Stimulated activated CD8-positive, alpha-beta memory T cell treated with anti-CD3 and anti-CD28 coated beads, Interleukin-7, amount 100 ng/mL, for 48 hours (primary cell): ENCODE measurements around the gene GYG1.

Experiments
- DNase-seq, 2 donors: peaks; one replicate each; pipeline ENCODE4 v3.0.0-alpha.2; 2020; ENCODE audit warnings: low read depth in 1 of 2; ENCODE audit errors: extremely low read depth in 1 of 2

The GYG1 gene

GRCh38 chr3:149016242-149016641 is 24.9 kb downstream of the GYG1 start:
- DNase-seq = no peak

- DNase-seq = no peak
These were observed 25.6 kb downstream of the GYG1 start for GRCh38 chr3:149016669-149017541.

DNA sequence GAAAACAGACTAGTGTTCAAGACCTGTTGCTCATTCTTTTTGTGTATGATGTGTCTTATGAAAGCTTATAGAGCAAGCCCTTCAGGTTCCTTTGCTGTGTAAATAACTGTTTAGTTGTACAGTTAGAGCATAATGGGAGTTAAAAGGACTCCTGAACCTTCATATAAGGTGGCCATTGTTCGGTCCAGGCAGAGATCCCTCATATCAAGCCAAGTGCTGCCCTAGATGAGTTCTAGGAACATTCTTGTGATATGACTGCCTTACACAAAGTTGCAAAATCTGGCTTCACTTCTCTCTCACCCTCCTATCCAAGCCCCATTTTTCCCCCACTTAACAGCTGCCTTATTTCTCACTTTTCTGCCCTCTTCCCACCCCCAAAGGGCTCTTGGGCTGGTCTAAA is 26.9 kb downstream of the GYG1 start:
- DNase-seq = no peak

DNA sequence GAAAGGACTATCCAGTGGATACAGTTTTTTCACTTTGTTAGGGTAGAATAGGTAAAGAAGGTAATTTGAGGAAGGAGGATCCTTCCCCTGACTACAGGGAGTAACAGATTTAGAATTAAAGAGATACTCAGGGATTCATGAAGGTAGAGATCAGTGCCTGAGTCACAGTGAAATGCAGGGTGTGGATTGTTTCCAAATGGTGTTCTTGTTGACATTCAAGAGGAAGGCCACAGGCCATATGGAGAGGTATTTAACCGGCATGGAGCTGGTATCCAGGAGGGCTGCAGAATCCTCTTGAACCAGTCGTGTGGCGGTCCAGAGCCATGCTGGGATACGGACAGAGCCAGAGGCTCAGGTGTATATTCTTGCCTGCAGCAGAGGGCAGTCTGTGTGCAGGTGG is 28.2 kb downstream of the GYG1 start:
- no peak for DNase-seq

- DNase-seq = no peak
These were observed 29.0 kb downstream of the GYG1 start for GRCh38 chr3:149020196-149020838.

DNA sequence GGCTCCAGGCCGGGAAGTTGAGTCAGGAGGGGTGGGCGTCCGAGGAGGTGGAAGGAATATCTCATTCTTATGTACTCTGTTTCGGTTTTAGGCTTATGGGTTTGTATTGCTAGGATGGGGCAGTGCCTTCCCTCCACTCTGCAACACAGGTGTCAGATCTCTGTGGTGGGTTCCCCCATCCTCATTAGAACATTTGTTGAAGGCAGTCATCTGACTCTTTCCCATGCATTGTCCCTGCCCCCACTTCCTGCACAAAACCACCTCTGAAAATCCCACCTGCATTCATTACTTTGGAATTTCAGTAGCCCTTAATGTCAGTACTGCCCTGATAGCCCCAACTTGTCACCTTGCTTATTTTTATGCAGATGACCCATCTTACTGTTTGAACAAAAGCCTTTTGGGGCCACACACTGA is 29.5 kb downstream of the GYG1 start:
- DNase-seq = no peak

- DNase-seq = no peak
These were observed 30.5 kb downstream of the GYG1 start for GRCh38 chr3:149021830-149022229.

- no peak for DNase-seq
These were observed 32.6 kb downstream of the GYG1 start for GRCh38 chr3:149023951-149024350.

DNA sequence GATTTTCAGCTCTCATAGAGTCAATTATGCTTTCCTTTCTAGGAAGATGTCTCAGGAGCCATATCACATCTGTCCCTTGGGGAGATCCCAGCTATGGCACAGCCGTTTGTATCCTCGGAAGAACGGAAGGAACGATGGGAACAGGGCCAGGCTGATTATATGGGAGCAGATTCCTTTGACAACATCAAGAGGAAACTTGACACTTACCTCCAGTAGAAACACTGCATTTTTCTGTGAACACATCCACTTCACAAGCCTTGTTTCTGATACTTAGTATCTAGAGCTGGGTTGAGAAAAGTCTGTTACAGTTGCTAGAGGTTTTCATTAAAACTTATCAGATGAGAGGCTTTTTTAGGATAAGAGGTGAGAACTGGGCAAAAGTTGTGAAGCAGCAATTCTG is 35.4 kb downstream of the GYG1 start:
- DNase-seq = no peak

GRCh38 chr3:149031096-149031495 is 39.8 kb downstream of the GYG1 start:
- DNase-seq = no peak

GRCh38 chr3:149037684-149038083 is 46.3 kb downstream of the GYG1 start:
- no peak for DNase-seq

DNA sequence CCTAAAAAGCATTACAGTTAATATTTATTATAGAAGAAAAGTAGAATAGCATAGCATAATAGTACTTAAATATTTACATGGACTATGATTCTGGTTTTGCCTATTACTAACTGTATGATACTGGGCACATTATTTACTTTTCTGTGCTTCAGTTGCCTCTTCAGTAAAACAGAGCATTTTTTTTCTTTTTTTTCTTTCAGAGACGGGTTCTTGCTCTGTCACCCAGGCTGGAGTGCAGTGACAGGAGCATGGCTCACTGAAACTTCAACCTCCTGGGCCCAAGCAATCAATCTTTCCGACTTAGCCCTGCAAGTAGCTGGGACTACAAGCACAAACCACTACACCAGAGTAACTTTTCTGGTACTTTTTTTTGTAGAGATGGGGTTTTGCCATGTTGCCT is 47.0 kb downstream of the GYG1 start:
- no peak for DNase-seq

- no peak for DNase-seq
These were observed 51.5 kb downstream of the GYG1 start for GRCh38 chr3:149042789-149043386.

- no peak for DNase-seq
These were observed 53.2 kb downstream of the GYG1 start for GRCh38 chr3:149044339-149045083.

- DNase-seq = no peak
These were observed 64.2 kb downstream of the GYG1 start for GRCh38 chr3:149055575-149055974.

- DNase-seq = no peak
These were observed 66.9 kb downstream of the GYG1 start for GRCh38 chr3:149058198-149058597.

GRCh38 chr3:149058602-149059001 is 67.3 kb downstream of the GYG1 start:
- no peak for DNase-seq

- DNase-seq = no peak
These were observed 70.4 kb downstream of the GYG1 start for GRCh38 chr3:149061776-149062175.

DNA sequence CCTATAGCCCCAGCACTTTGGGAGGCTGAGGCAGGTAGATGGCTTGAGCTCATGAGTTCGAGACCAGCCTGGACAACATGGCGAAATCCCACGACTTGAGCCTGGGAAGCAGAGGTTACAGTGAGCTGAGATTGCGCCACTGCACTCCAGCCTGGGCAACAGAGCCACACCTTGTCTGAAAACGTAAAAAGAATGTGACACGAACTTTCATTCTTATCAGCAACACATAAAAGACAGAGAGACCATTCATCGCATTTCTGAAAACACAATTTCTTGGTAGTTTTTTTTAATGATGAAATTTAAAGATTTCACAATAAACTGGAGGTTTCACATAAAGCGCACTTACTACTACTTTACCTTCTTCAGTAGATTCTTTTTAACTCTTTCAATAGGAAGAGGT is 76.5 kb downstream of the GYG1 start:
- no peak for DNase-seq
